HG02852 (cell line): ENCODE measurements around the gene TFEC.
"Not testable (repeated sequence)": the region's sequence is repeated elsewhere in the genome, so short reads cannot be mapped to it uniquely, and the experiment has no call there.

Experiments used
- ATAC-seq: cut with Tn5 transposase; IDR thresholded peaks from one replicate; pipeline ENCODE4 v1.9.1; 2021; ENCODE audit warnings: mild to moderate bottlenecking, moderate library complexity; ENCODE audit not compliant: unreplicated experiment

The TFEC gene

GRCh38 chr7:116030651-116031276 is at the start of gene TFEC:
Gene TFEC (minus strand): TSS chr7:116030763. CDS start chr7:115984441, 46,322 bp downstream.
- no peak for ATAC-seq

GRCh38 chr7:116075351-116076145 is 45.0 kb upstream of the TFEC start:
- ATAC-seq: no peak

- ATAC-seq: peak; percentile 55
Measured at GRCh38 chr7:116071629-116072028, 41.1 kb upstream of the TFEC start.

GRCh38 chr7:116064179-116064578 is 33.6 kb upstream of the TFEC start:
- ATAC-seq: no peak

- no peak for ATAC-seq
Measured at GRCh38 chr7:116062666-116063065, 32.1 kb upstream of the TFEC start.

GRCh38 chr7:116052006-116052405 is 21.4 kb upstream of the TFEC start:
- no peak for ATAC-seq

- ATAC-seq: not testable (repeated sequence)
Measured at GRCh38 chr7:116047261-116047660, 16.7 kb upstream of the TFEC start.

- ATAC-seq: no peak
Measured at GRCh38 chr7:116045532-116045931, 15.0 kb upstream of the TFEC start.

- peak; percentile 99 for ATAC-seq
Measured at GRCh38 chr7:116041615-116042014, 11.1 kb upstream of the TFEC start.

- ATAC-seq: no peak
Measured at GRCh38 chr7:116037401-116037800, 6.8 kb upstream of the TFEC start.

- no peak for ATAC-seq
Measured at GRCh38 chr7:116034411-116034810, 3.8 kb upstream of the TFEC start.

- no peak for ATAC-seq
Measured at GRCh38 chr7:116032886-116033285, 2.3 kb upstream of the TFEC start.

- peak; percentile 80 for ATAC-seq
Measured at GRCh38 chr7:116028787-116029186, 1.8 kb downstream of the TFEC start.

- ATAC-seq: no peak
Measured at GRCh38 chr7:116027786-116028185, 2.8 kb downstream of the TFEC start.

GRCh38 chr7:116024826-116025809 is 5.4 kb downstream of the TFEC start:
- no peak for ATAC-seq

- peak; percentile 66 for ATAC-seq
Measured at GRCh38 chr7:116021237-116021636, 9.3 kb downstream of the TFEC start.

- no peak for ATAC-seq
Measured at GRCh38 chr7:116018731-116019130, 11.8 kb downstream of the TFEC start.

- ATAC-seq: no peak
Measured at GRCh38 chr7:116013675-116014074, 16.9 kb downstream of the TFEC start.

- ATAC-seq: no peak
Measured at GRCh38 chr7:116011584-116011983, 19.0 kb downstream of the TFEC start.

GRCh38 chr7:116004762-116005161 is 25.8 kb downstream of the TFEC start:
- ATAC-seq: not testable (repeated sequence)

GRCh38 chr7:115997221-115997620 is 33.3 kb downstream of the TFEC start:
- ATAC-seq: no peak
